GM19193 (cell line): Measurements from ENCODE around the gene AHR.

Source experiments
- POLR2A ChIP-seq: IDR thresholded peaks from 4 replicates; pipeline ENCODE4 v1.6.1; 2011; ENCODE audit not compliant: insufficient read depth, insufficient read length; ENCODE audit errors: extremely low read depth

AHR gene

GRCh38 chr7:17342756-17343155 is 44.3 kb downstream of the AHR start:
- no peak for TF ChIP-seq POLR2A

GRCh38 chr7:17347401-17347800 is 48.9 kb downstream of the AHR start:
- no peak for TF ChIP-seq POLR2A

DNA sequence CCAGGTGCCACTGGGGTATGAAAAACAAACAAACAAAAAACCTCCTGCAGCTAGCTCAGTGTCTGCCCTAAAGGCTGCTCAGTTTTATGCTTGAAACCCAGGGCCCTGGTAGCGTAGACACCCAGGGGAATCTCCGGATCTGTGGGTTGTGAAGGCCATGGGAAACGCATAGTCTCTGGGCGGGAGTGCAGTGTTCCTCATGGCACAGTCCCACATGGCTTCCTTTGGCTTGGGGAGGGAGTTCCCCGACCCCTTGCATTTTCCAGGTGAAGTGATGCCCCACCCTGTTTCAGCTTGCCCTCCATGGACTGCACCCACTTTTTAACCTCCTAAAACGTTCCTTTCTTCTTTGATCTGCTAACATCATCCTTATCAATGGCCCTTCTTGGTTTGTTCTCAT is 56.0 kb downstream of the AHR start:
- no peak for TF ChIP-seq POLR2A

- no peak for TF ChIP-seq POLR2A
Observed at GRCh38 chr7:17355050-17355449, 56.6 kb downstream of the AHR start.

DNA sequence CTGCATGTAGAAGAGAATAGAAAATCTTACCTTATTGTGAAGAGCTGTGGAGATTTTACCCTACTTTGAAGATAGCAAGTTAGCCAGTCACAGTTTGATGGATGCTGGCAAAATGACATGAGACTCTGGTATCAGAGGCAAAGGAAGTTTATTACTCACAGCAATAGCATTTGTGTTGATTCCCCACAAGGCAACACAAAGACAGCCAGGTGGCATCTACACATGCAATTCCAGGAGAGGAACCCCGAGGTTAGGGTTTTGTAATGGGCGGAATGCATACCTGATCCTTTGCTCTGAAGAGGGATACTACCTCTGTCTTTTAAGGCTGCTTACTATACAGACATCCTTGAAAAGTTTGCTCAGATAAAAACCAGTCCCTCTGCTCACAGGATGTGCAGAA is 59.5 kb downstream of the AHR start:
- TF ChIP-seq POLR2A, result no peak

DNA sequence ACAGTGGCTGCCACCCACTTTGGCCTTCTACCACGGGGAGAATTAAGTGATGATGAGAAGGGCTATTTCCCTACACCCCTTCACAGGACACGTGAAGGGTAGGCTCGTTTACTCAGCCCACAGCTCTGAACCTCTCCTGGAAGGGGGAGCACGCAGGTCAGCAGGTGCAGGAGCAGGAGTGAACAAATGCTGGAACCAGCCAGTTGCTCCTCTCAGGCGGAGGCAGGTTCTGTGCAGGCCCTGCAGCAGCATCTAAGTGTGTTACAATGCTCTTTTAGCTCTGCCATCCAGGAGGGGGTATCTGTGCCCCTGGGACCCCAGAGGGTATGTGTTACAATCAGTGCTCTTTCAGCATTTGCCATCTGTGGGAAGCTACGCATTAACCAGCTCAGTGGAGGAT is 61.2 kb downstream of the AHR start:
- no peak for TF ChIP-seq POLR2A

- TF ChIP-seq POLR2A, result no peak
Observed at GRCh38 chr7:17362439-17363105, 64.1 kb downstream of the AHR start.

DNA sequence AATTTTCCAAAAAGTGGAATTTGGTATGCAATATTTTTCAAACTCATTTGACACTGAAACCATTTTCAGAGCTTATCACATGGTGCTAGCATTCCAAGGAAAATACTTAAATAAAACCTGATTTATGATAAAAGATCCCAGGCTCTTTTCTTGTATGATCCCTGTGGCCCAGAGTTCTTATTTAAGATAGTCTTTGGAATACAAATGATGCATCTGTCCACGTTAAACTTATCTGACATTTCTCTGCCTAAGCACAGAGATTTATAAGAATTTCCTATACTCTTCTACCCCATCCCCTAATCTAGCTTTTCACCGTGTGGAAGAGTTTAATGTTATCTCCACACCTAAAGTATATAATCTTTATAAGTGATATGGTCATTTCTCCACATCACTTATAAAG is 66.2 kb downstream of the AHR start:
- no peak for TF ChIP-seq POLR2A

- TF ChIP-seq POLR2A, result no peak
Observed at GRCh38 chr7:17365775-17366174, 67.3 kb downstream of the AHR start.

- TF ChIP-seq POLR2A, result no peak
Observed at GRCh38 chr7:17367502-17367901, 69.0 kb downstream of the AHR start.

GRCh38 chr7:17368856-17369524 is 70.5 kb downstream of the AHR start:
- no peak for TF ChIP-seq POLR2A

GRCh38 chr7:17369691-17370426 is 71.4 kb downstream of the AHR start:
- no peak for TF ChIP-seq POLR2A

DNA sequence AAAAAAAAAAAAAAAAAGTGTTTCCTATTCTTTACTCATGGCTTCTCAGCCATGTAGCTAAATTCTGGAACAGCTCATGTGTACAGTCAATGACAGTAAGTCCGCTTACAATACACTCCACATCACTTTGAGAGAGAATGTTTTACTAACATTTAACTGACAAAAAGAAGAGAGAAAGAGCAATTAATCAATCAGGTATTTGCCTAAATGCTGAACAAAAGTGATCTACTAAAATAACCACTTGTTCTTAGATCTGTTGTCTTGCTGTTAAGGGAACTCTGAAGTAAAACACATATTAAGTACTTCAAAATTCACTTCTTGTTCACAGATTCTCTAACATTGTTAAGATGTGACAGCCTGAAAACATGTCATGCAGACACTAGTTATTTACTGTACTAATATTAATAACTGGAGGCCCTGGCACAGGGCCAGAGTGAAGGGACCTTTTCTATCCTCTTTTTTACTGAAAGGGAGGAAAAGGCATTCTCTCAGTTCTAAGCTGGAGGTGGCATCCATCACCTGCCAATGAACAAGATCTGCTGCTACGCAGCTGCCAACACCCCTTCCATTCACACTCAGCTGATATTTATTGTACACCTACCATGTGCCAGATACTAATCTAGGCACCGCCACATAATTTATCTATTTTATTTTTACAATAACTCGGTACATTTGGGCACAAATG is 72.6 kb downstream of the AHR start:
- TF ChIP-seq POLR2A, result no peak

GRCh38 chr7:17371671-17372524 is 73.4 kb downstream of the AHR start:
- no peak for TF ChIP-seq POLR2A
